Keratinocyte (primary cell): ENCODE results near the gene NES. TPM values are rescaled to one million over a fixed set of nuclear protein-coding genes. Genes with fewer than 3 reads are reported as not detected.

ENCODE experiments used
- DNase-seq: peaks from one replicate; pipeline ENCODE4 v3.0.0-alpha.2; 2011; ENCODE audit warnings: low read depth, missing footprints, low spot score
- FAIRE-seq: peaks from 2 replicates; lab custom pipeline; 2011; peaks lifted over from hg19 to GRCh38; lab: Jason Lieb, UNC
- H2AFZ ChIP-seq: 2 replicates; pipeline ENCODE4 v1.6.0; 2012; ENCODE audit warnings: low read length, control low read depth, inconsistent platforms; ENCODE audit not compliant: control insufficient read depth
- H3K27ac ChIP-seq: 2 replicates; pipeline ENCODE4 v1.5.1; 2011; ENCODE audit warnings: low read length; ENCODE audit not compliant: control insufficient read depth, insufficient read depth
- H3K27me3 ChIP-seq: 3 replicates; pipeline ENCODE4 v1.6.0; 2011; ENCODE audit warnings: low read length; ENCODE audit not compliant: control insufficient read depth, insufficient read depth; ENCODE audit errors: extremely low read depth
- H3K36me3 ChIP-seq, 2 experiments: 2 replicates in 1 of 2; 3 replicates in 1 of 2; pipeline ENCODE4 v1.5.1; 2011; ENCODE audit warnings: low read length in 2 of 2, mild to moderate bottlenecking in 1 of 2; ENCODE audit not compliant: control insufficient read depth in 2 of 2, insufficient read depth in 2 of 2; ENCODE audit errors: extremely low read depth in 1 of 2
- H3K4me1 ChIP-seq: 3 replicates; pipeline ENCODE4 v1.5.1; 2011; ENCODE audit warnings: low read length; ENCODE audit not compliant: control insufficient read depth, insufficient read depth; ENCODE audit errors: extremely low read depth
- H3K4me2 ChIP-seq: 3 replicates; pipeline ENCODE4 v1.6.0; 2011; ENCODE audit warnings: low read depth, low read length; ENCODE audit not compliant: control insufficient read depth, insufficient read depth; ENCODE audit errors: extremely low read depth
- H3K4me3 ChIP-seq, 3 experiments: fragments of 200-600 bp in 1 of 3; sonication (generic) in 1 of 3; 2 replicates in 2 of 3; 3 replicates in 1 of 3; pipeline ENCODE4 v1.5.1; 2011 to 2016; ENCODE audit warnings: low read length in 3 of 3, mild to moderate bottlenecking in 3 of 3, control low read depth in 2 of 3, inconsistent platforms in 1 of 3, low read depth in 1 of 3, mixed read lengths in 1 of 3, mixed run types in 1 of 3, moderate library complexity in 1 of 3; ENCODE audit not compliant: control insufficient read depth in 2 of 3, insufficient read depth in 2 of 3; ENCODE audit errors: extremely low read depth in 1 of 3
- H3K79me2 ChIP-seq: 2 replicates; pipeline ENCODE4 v1.6.0; 2012; ENCODE audit warnings: low read length; ENCODE audit not compliant: control insufficient read depth, insufficient read depth
- H3K9ac ChIP-seq: 3 replicates; pipeline ENCODE4 v1.6.0; 2011; ENCODE audit warnings: low read length; ENCODE audit not compliant: control insufficient read depth, insufficient read depth; ENCODE audit errors: extremely low read depth
- H3K9me1 ChIP-seq: 3 replicates; pipeline ENCODE4 v1.6.0; 2011; ENCODE audit warnings: low read length; ENCODE audit not compliant: control insufficient read depth, insufficient read depth; ENCODE audit errors: extremely low read depth
- H3K9me3 ChIP-seq: 2 replicates; pipeline ENCODE4 v1.5.1; 2012; ENCODE audit warnings: low read depth, low read length; ENCODE audit not compliant: control insufficient read depth
- H4K20me1 ChIP-seq: 3 replicates; pipeline ENCODE4 v1.6.0; 2011; ENCODE audit warnings: low read length; ENCODE audit not compliant: control insufficient read depth, insufficient read depth; ENCODE audit errors: extremely low read depth
- EZH2 ChIP-seq: IDR thresholded peaks from one replicate; pipeline ENCODE4 v1.6.1; 2012; ENCODE audit warnings: inconsistent platforms, mild to moderate bottlenecking, low read length, moderate library complexity
- dilution Hi-C: fragments of 300-500 bp; cut with MboI; formaldehyde crosslinking; loops from one replicate; pipeline ENCODE4 v1.7.0; 2020; ENCODE audit warnings: low sequenced_read_pairs; ENCODE audit not compliant: extremely low pct_ligation_motif_present
- polyA plus RNA-seq, 5 experiments: library from polyadenylated mRNA; depleted of rRNA in 3 of 5; stranded (reverse) in 3 of 5; stranded (forward) in 1 of 5; unstranded in 1 of 5; fragments of >200 nt; gene quantifications; 1 replicate in 1 of 5; 2 replicates in 3 of 5; 3 replicates in 1 of 5; pipeline versions ENCODE4 v1.2.1 to v1.2.3, GENCODE V29; 2011 to 2012; ENCODE audit warnings: missing spikeins in 2 of 5, low read depth in 1 of 5, low replicate concordance in 1 of 5
- TF ChIP-seq, protein P1 (sequence below), 3 experiments: IDR thresholded peaks in 1 of 3; conservative IDR thresholded peaks in 1 of 3; optimal IDR thresholded peaks in 1 of 3; 2 replicates in 2 of 3; 3 replicates in 1 of 3; pipeline versions ENCODE3 to v1.5.1; 2011; ENCODE audit warnings: low read length in 3 of 3, mild to moderate bottlenecking in 3 of 3, moderate library complexity in 2 of 3, control low read depth in 1 of 3, inconsistent platforms in 1 of 3; ENCODE audit not compliant: insufficient read depth in 2 of 3; ENCODE audit errors: extremely low read depth in 1 of 3

The NES gene
- polyA plus RNA-seq, 1 donor (not counting 4 experiments of a cell fraction or from before 2014, with no cell fraction given): not detected

DNA sequence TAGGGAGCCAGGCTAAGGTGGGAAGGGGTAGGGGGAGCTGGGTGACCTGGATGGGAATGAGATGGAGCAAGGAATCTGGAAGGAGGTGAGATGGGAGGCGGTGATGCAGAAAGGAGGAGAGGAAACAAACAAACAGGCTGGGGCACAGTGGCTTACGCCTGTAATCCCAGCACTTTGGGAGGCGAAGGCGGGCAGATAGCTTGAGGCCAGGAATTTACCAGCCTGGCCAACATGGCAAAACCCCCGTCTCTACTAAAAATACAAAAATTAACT is 17.4 kb upstream of the NES start:
- no peaks in the 10 kb centered on the region for H3K9me3 ChIP-seq
- no peak overlapping the region for H3K4me2 ChIP-seq
- no peaks in the 10 kb centered on the region for H3K9me1 ChIP-seq
- H4K20me1 ChIP-seq: no peaks in the 10 kb centered on the region
- FAIRE-seq: no peak
- DNase-seq: no peak
- H3K9ac ChIP-seq: no peak overlapping the region
- H2AFZ ChIP-seq: no peak overlapping the region
- no peak overlapping the region for H3K4me3 ChIP-seq
- H3K36me3 ChIP-seq: no peaks in the 10 kb centered on the region
- H3K27me3 ChIP-seq: no peaks in the 10 kb centered on the region
- dilution Hi-C loops: no loop called here
- H3K79me2 ChIP-seq: no peaks in the 10 kb centered on the region
- no peak for TF ChIP-seq EZH2
- TF ChIP-seq, protein P1, sequence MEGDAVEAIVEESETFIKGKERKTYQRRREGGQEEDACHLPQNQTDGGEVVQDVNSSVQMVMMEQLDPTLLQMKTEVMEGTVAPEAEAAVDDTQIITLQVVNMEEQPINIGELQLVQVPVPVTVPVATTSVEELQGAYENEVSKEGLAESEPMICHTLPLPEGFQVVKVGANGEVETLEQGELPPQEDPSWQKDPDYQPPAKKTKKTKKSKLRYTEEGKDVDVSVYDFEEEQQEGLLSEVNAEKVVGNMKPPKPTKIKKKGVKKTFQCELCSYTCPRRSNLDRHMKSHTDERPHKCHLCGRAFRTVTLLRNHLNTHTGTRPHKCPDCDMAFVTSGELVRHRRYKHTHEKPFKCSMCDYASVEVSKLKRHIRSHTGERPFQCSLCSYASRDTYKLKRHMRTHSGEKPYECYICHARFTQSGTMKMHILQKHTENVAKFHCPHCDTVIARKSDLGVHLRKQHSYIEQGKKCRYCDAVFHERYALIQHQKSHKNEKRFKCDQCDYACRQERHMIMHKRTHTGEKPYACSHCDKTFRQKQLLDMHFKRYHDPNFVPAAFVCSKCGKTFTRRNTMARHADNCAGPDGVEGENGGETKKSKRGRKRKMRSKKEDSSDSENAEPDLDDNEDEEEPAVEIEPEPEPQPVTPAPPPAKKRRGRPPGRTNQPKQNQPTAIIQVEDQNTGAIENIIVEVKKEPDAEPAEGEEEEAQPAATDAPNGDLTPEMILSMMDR (optimal IDR thresholded peaks at IDR 0.05 in 1 of 3, IDR thresholded peaks at IDR 0.05 in 1 of 3, conservative IDR thresholded peaks at IDR 0.05 in 1 of 3; ENCODE audit: extremely low read depth in 1 of 3, insufficient read depth in 2 of 3, low read length in 3 of 3): no peak
- H3K27ac ChIP-seq: no peak overlapping the region
- peaks cover 41% of the 10 kb centered on the region for H3K4me1 ChIP-seq

DNA sequence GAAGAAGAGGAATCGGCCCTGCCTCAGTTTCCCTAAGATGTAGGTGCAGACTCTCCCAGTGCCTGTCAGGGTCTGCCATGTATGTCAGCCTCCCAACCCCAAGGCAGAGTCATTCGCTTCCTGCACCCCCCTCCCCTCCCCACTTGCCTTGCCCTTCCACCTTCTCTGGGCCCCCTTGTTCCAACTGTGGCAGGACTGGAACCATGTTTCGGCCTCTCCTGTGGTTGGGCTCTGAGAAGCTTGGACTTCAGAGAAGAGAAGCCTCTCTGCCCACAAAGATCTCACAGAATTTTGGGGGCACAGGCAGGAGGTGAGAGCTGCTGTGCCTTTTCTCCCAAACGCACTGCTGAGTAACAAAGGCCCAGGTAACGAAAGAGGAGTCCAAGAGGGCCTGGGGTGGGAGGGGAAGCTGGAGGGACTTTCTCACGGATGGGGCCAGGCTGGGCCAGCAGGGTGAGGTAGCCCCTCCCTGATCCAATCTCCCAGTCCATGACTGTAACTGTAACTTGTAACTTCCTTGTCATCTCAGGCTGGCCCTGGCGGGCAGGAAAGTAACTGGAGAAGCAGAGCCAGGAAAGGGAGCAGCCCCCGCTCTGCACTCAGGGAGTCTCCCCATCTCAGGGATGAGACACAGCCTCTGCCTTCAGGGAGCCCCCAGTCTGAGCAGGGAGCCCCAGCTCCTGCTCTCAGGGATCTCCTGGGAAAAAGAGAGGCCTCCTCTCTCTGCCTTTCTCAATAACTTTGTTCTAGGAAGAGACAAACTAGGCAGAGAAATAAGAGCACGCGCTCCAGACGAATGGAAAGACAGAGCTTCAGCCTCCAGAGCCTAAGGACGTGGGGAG is 16.9 kb upstream of the NES start:
- no peaks in the 10 kb centered on the region for H3K36me3 ChIP-seq
- FAIRE-seq (no peak), DNase-seq (no peak)
- no peak overlapping the region for H3K9ac ChIP-seq
- no peaks in the 10 kb centered on the region for H3K27me3 ChIP-seq
- H3K79me2 ChIP-seq: no peaks in the 10 kb centered on the region
- H3K9me3 ChIP-seq: no peaks in the 10 kb centered on the region
- no peak for TF ChIP-seq EZH2
- no peaks in the 10 kb centered on the region for H3K9me1 ChIP-seq
- H4K20me1 ChIP-seq: no peaks in the 10 kb centered on the region
- dilution Hi-C loops: no loop called here
- H3K4me2 ChIP-seq: no peak overlapping the region
- H2AFZ ChIP-seq: peak overlapping the region; percentile 57
- H3K4me3 ChIP-seq: no peak overlapping the region
- no peak overlapping the region for H3K27ac ChIP-seq
- H3K4me1 ChIP-seq: peaks cover 46% of the 10 kb centered on the region
